ENCODE results near the gene YPEL3. TPM values are rescaled to one million over a fixed set of nuclear protein-coding genes. Genes with fewer than 3 reads are reported as not detected.

Gene YPEL3
- polyA plus RNA-seq, 1 donor from 2014 or later, result 76.9 TPM

DNA sequence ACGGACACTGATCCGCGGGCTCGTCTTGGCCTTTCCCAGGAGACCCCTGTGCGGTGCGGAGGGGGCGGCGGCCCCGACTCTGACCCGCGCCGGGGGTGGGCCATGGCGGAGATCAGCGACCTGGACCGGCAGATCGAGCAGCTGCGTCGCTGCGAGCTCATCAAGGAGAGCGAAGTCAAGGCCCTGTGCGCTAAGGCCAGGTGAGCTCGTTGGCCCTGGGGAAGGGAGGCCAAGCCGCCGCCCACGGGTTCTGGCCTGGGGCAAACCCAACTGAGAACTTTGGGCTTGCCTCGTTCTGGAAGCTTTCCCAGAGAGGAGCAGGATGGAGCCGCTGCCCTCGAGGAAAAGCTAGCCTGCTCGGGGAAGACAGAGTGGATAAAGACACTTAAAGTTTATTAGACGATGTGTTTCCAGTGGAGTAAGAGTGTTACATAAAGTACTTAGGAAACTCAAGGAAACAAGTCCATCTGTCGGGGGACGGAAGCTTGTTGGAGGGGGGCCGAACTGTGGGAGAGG lies 19.7 kb downstream of the YPEL3 start (continued):
- no peak for TF ChIP-seq CTCF (IDR thresholded peaks at IDR 0.05; ENCODE audit: poor library complexity, severe bottlenecking)

GRCh38 chr16:30075503-30076275 lies 20.3 kb downstream of the YPEL3 start, which contains the start of gene PPP4C:
Gene PPP4C (plus strand): TSS chr16:30075994. CDS start chr16:30076378, 384 bp downstream.
- Histone ChIP-seq H4K20me1 (ENCODE audit: insufficient read depth) (no peaks in the 10 kb centered on the region), H3F3A (ENCODE audit: insufficient read depth, low read length, poor library complexity, severe bottlenecking) (no peaks in the 10 kb centered on the region), H3K4me2 (ENCODE audit: low read length) (peak within 1 kb of the TSS; percentile 98), H3K27me3 (ENCODE audit: insufficient read depth, low read depth, low read length) (no peaks in the 10 kb centered on the region), H3K9me3 (ENCODE audit: low read length) (no peaks in the 10 kb centered on the region), H3K27ac (ENCODE audit: low read length) (peak within 1 kb of the TSS; percentile 80), H3K9ac (ENCODE audit: low read length) (peak within 1 kb of the TSS; percentile 89), H2AFZ (ENCODE audit: low read depth, low read length) (peak within 1 kb of the TSS; percentile 65), H3K79me2 (replicated peaks; ENCODE audit: insufficient read depth, low read length) (peaks cover 32% of the 10 kb centered on the region), H3K36me3 (ENCODE audit: insufficient read depth, low read length) (no peaks in the 10 kb centered on the region), H3K4me3 (ENCODE audit: low read length) (peak within 1 kb of the TSS; percentile 99), H3K9me2 (ENCODE audit: insufficient read depth, low read length) (no peaks in the 10 kb centered on the region)
- TF ChIP-seq TAF1 (IDR thresholded peaks at IDR 0.05; ENCODE audit: low read depth) (peak; percentile 53), CTCF (IDR thresholded peaks at IDR 0.05; ENCODE audit: poor library complexity, severe bottlenecking) (peak; percentile 19), RAD21 (conservative IDR thresholded peaks at IDR 0.05) (peak; percentile 15), SMC3 (conservative IDR thresholded peaks at IDR 0.05; ENCODE audit: poor library complexity) (peak; percentile 33), POLR2AphosphoS5 (IDR thresholded peaks at IDR 0.05) (peak; percentile 92), EP300 (conservative IDR thresholded peaks at IDR 0.05; ENCODE audit: poor library complexity, severe bottlenecking) (peak; percentile 19), MXI1 (conservative IDR thresholded peaks at IDR 0.05; ENCODE audit: poor library complexity, severe bottlenecking) (peak; percentile 59), EZH2 (IDR thresholded peaks at IDR 0.05; ENCODE audit: borderline replicate concordance, insufficient read depth, low read length, poor library complexity, severe bottlenecking) (no peak)
- TF ChIP-seq, protein P1, sequence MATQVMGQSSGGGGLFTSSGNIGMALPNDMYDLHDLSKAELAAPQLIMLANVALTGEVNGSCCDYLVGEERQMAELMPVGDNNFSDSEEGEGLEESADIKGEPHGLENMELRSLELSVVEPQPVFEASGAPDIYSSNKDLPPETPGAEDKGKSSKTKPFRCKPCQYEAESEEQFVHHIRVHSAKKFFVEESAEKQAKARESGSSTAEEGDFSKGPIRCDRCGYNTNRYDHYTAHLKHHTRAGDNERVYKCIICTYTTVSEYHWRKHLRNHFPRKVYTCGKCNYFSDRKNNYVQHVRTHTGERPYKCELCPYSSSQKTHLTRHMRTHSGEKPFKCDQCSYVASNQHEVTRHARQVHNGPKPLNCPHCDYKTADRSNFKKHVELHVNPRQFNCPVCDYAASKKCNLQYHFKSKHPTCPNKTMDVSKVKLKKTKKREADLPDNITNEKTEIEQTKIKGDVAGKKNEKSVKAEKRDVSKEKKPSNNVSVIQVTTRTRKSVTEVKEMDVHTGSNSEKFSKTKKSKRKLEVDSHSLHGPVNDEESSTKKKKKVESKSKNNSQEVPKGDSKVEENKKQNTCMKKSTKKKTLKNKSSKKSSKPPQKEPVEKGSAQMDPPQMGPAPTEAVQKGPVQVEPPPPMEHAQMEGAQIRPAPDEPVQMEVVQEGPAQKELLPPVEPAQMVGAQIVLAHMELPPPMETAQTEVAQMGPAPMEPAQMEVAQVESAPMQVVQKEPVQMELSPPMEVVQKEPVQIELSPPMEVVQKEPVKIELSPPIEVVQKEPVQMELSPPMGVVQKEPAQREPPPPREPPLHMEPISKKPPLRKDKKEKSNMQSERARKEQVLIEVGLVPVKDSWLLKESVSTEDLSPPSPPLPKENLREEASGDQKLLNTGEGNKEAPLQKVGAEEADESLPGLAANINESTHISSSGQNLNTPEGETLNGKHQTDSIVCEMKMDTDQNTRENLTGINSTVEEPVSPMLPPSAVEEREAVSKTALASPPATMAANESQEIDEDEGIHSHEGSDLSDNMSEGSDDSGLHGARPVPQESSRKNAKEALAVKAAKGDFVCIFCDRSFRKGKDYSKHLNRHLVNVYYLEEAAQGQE (IDR thresholded peaks at IDR 0.05; ENCODE audit: borderline replicate concordance), result no peak

Data from neural cell (in vitro differentiated cells).